IMR-90 (cell line): ENCODE results near the gene FOXP1.

Source experiments
- CTCF ChIP-seq: conservative IDR thresholded peaks from 2 replicates; pipeline ENCODE4 v1.5.1; 2012; ENCODE audit warnings: mild to moderate bottlenecking, low read depth, low read length, improper control_type of control experiment
- RAD21 ChIP-seq: IDR thresholded peaks from 2 replicates; pipeline ENCODE4 v1.6.1; 2012; ENCODE audit warnings: low read length, improper control_type of control experiment

- TF ChIP-seq RAD21, result no peak
- no peak for TF ChIP-seq CTCF
These were observed 222.8 kb downstream of the FOXP1 start for GRCh38 chr3:71360764-71361163.
